Osteocyte (in vitro differentiated cells): ENCODE results near the gene MAP1A. TPM values are rescaled to one million over a fixed set of nuclear protein-coding genes. Genes with fewer than 3 reads are reported as not detected.

ENCODE experiments used
- DNase-seq: peaks from one replicate; pipeline ENCODE4 v3.0.0; 2021; ENCODE audit warnings: mixed read lengths; ENCODE audit not compliant: unreplicated experiment; ENCODE audit errors: extremely low spot score
- H3K27ac Mint-ChIP-seq: one replicate; pipeline ENCODE4 v1.8.0; 2021; ENCODE audit warnings: mild to moderate bottlenecking, mixed read lengths; ENCODE audit not compliant: unreplicated experiment
- H3K27me3 Mint-ChIP-seq: one replicate; pipeline ENCODE4 v1.8.0; 2021; ENCODE audit warnings: mixed read lengths; ENCODE audit not compliant: unreplicated experiment
- H3K36me3 Mint-ChIP-seq: one replicate; pipeline ENCODE4 v1.8.0; 2021; ENCODE audit warnings: mixed read lengths; ENCODE audit not compliant: unreplicated experiment
- H3K4me1 Mint-ChIP-seq: one replicate; pipeline ENCODE4 v1.8.0; 2021; ENCODE audit warnings: mixed read lengths; ENCODE audit not compliant: unreplicated experiment
- H3K4me3 Mint-ChIP-seq: one replicate; pipeline ENCODE4 v1.8.0; 2021; ENCODE audit warnings: mild to moderate bottlenecking, moderate library complexity, mixed read lengths; ENCODE audit not compliant: unreplicated experiment
- H3K9me3 Mint-ChIP-seq: one replicate; pipeline ENCODE4 v1.8.0; 2021; ENCODE audit warnings: mixed read lengths; ENCODE audit not compliant: unreplicated experiment
- total RNA-seq: library from RNA; stranded (reverse); gene quantifications from 2 replicates; pipeline ENCODE4 v1.2.1, GENCODE V29; 2021
- TF ChIP-seq, protein P1 (sequence below): fragments of 200-600 bp; sonication (generic); IDR thresholded peaks from 2 replicates; pipeline ENCODE4 v1.5.0; 2021; ENCODE audit warnings: antibody characterized with exemption, mild to moderate bottlenecking, moderate library complexity

Gene MAP1A
- total RNA-seq, 1 donor from 2014 or later = 27.6 TPM

DNA sequence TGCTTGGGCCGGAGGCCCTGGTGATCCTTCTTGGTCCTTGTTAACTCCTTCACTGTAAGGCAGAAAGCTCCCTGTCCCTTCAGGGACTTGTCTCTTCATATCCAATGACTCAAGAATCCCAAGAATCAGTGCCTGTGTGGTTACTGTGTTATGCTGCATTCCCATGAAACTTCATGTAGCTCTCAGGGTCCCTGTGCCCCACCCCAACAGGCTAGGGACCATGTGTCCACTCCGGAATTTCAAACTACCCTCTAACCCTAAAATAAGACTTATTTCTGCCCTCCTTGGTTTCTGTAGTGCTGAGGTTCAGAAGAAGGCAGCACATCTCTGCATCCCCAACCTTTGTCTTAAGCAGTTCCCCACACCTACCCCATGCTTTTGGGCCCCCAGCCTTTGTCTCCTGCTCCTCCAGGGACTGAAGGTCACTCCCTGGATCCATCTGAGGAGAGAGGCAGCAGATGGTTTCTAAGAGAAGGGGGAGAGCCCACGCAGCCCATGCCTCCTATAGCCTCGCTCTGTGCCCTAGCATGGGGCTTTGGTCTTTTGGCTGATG, 531 bp upstream of the MAP1A start:
- Mint-ChIP-seq H3K36me3 (peaks cover 17% of the 10 kb centered on the region), H3K27me3 (no peaks in the 10 kb centered on the region), H3K4me1 (peaks cover 53% of the 10 kb centered on the region), H3K9me3 (no peaks in the 10 kb centered on the region), H3K4me3 (peak overlapping the region; percentile 92), H3K27ac (peak overlapping the region; percentile 94)
- TF ChIP-seq, protein P1, sequence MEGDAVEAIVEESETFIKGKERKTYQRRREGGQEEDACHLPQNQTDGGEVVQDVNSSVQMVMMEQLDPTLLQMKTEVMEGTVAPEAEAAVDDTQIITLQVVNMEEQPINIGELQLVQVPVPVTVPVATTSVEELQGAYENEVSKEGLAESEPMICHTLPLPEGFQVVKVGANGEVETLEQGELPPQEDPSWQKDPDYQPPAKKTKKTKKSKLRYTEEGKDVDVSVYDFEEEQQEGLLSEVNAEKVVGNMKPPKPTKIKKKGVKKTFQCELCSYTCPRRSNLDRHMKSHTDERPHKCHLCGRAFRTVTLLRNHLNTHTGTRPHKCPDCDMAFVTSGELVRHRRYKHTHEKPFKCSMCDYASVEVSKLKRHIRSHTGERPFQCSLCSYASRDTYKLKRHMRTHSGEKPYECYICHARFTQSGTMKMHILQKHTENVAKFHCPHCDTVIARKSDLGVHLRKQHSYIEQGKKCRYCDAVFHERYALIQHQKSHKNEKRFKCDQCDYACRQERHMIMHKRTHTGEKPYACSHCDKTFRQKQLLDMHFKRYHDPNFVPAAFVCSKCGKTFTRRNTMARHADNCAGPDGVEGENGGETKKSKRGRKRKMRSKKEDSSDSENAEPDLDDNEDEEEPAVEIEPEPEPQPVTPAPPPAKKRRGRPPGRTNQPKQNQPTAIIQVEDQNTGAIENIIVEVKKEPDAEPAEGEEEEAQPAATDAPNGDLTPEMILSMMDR = no peak
- no peak for DNase-seq

DNA sequence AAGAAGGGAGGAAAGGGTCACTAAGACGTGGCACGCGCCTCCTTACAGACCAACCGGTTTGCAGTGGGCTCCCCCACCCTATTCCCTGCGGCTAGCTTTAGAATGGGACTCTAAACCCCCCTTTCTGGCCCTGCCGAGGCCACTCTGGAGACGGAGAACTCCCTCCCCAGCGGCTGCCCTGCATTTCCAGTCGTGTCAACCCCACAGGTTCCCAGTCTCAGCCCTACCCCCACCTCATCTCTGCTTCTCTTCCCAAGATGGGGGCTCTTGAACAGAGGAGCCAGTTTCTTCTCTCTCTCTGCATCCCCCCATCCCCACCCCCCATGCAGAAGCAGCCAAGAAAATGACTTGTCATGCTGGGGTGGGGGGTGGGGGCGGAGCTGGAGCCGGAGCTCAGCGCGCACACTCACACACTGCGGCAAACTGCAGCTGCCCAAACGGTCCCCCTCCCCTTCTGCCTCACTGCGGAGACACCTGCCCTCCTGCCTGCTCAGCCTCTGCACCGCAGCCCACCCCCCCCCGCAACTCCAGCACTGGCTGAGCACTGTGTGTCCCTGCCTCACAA, 871 bp downstream of the MAP1A start:
- DNase-seq = no peak
- H3K27ac Mint-ChIP-seq = peak overlapping the region; percentile 94
- no peaks in the 10 kb centered on the region for H3K27me3 Mint-ChIP-seq
- H3K4me1 Mint-ChIP-seq = peaks cover 53% of the 10 kb centered on the region
- H3K4me3 Mint-ChIP-seq = peak overlapping the region; percentile 92
- peaks cover 31% of the 10 kb centered on the region for H3K36me3 Mint-ChIP-seq
- peaks cover 4% of the 10 kb centered on the region for H3K9me3 Mint-ChIP-seq
- TF ChIP-seq, protein P1 = no peak

DNA sequence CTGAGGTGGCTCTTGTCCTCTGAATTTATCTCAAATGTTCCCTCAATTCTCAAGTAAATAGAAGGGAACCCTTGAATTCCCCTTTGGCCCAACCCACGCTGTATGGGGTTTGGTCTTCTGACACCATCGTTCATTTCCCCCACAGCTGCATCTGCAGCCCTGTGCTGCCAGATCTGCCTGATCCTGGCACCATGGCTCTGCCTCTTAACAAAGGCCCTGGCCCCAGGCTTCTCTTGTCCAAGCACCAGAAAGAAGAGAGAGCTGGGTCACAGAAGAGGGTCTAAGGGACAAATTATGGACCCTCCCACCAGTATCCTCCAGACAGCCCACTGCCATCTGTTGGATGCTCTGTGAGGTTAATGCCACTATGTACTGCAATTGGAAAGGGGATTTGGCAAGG, 1.8 kb downstream of the MAP1A start:
- no peaks in the 10 kb centered on the region for H3K27me3 Mint-ChIP-seq
- peak overlapping the region; percentile 92 for H3K4me3 Mint-ChIP-seq
- TF ChIP-seq, protein P1 = no peak
- H3K36me3 Mint-ChIP-seq = peaks cover 40% of the 10 kb centered on the region
- H3K27ac Mint-ChIP-seq = peak overlapping the region; percentile 31
- peaks cover 6% of the 10 kb centered on the region for H3K9me3 Mint-ChIP-seq
- DNase-seq = peak; percentile 62
- H3K4me1 Mint-ChIP-seq = peaks cover 46% of the 10 kb centered on the region

DNA sequence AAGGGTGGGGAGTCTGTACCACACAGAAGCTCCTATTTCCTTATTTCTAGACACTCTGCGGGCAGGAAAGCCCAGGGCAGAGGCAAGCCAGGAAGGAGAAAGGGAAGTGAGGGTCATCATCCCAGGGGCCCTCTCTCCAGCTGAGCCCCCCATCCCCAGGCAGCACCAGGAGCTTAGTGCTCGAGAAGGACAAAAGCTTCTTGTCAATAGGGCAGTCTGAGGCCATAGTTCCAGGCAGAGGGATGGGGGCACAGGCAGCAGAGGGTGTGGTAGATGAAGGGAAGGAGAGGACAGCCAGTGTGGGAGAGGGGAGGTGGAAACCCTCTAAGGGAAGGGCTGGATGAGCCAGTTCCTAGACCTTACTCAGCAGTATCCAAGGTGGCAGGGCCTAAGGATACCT, 2.7 kb downstream of the MAP1A start:
- Mint-ChIP-seq H3K27me3 (no peaks in the 10 kb centered on the region), H3K36me3 (peaks cover 43% of the 10 kb centered on the region), H3K4me1 (peaks cover 41% of the 10 kb centered on the region), H3K27ac (no peak overlapping the region), H3K4me3 (no peak overlapping the region), H3K9me3 (peaks cover 6% of the 10 kb centered on the region)
- DNase-seq = peak; percentile 60
- TF ChIP-seq, protein P1 = no peak

DNA sequence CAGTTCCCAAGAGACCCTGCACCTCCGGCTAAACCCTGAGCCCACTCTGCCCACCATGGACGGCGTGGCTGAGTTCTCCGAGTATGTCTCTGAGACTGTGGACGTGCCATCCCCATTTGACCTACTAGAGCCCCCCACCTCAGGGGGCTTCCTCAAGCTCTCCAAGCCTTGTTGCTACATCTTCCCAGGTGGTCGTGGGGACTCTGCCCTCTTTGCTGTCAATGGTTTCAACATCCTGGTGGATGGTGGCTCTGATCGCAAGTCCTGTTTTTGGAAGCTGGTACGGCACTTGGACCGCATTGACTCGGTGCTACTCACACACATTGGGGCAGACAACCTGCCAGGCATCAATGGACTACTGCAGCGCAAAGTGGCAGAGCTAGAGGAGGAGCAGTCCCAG, 4.0 kb downstream of the MAP1A start:
- no peak overlapping the region for H3K4me3 Mint-ChIP-seq
- TF ChIP-seq, protein P1 = no peak
- H3K27ac Mint-ChIP-seq = no peak overlapping the region
- H3K27me3 Mint-ChIP-seq = no peaks in the 10 kb centered on the region
- peaks cover 48% of the 10 kb centered on the region for H3K36me3 Mint-ChIP-seq
- H3K9me3 Mint-ChIP-seq = peaks cover 6% of the 10 kb centered on the region
- peaks cover 30% of the 10 kb centered on the region for H3K4me1 Mint-ChIP-seq
- DNase-seq = peak; percentile 73
